Smooth muscle cell (in vitro differentiated cells): ENCODE results near the gene KLHL17. TPM values are rescaled to one million over a fixed set of nuclear protein-coding genes. Genes with fewer than 3 reads are reported as not detected.

Source experiments
- DNase-seq: peaks from one replicate; lab custom pipeline; 2025; ENCODE audit not compliant: unreplicated experiment; lab: John Stamatoyannopoulos, UW
- H2AFZ ChIP-seq: fragments of 200-600 bp; sonication (generic); 2 replicates; pipeline ENCODE4 v1.6.0; 2016; ENCODE audit warnings: antibody characterized with exemption, low read depth, mild to moderate bottlenecking
- H3F3A ChIP-seq: fragments of 200-600 bp; sonication (generic); 2 replicates; pipeline ENCODE4 v1.6.0; 2017; ENCODE audit warnings: antibody characterized with exemption, low read depth
- H3K27ac ChIP-seq: fragments of 200-600 bp; sonication (generic); 2 replicates; pipeline ENCODE4 v1.5.1; 2016; ENCODE audit warnings: low read depth, mild to moderate bottlenecking
- H3K27me3 ChIP-seq: fragments of 200-600 bp; sonication (generic); 2 replicates; pipeline ENCODE4 v1.6.1; 2016; ENCODE audit warnings: low read depth, mild to moderate bottlenecking
- H3K36me3 ChIP-seq: fragments of 200-600 bp; sonication (generic); 2 replicates; pipeline ENCODE4 v1.5.1; 2016; ENCODE audit warnings: low read depth
- H3K4me1 ChIP-seq: fragments of 200-600 bp; sonication (generic); 2 replicates; pipeline ENCODE4 v1.5.1; 2016; ENCODE audit warnings: low read depth
- H3K4me2 ChIP-seq: fragments of 200-600 bp; sonication (generic); 2 replicates; pipeline ENCODE4 v1.6.0; 2016; ENCODE audit warnings: mild to moderate bottlenecking
- H3K4me3 ChIP-seq: fragments of 200-600 bp; sonication (generic); 2 replicates; pipeline ENCODE4 v1.5.1; 2016; ENCODE audit warnings: mild to moderate bottlenecking
- H3K79me2 ChIP-seq: fragments of 200-600 bp; sonication (generic); 2 replicates; pipeline ENCODE4 v1.6.0; 2016; ENCODE audit warnings: low read depth, mild to moderate bottlenecking
- H3K9ac ChIP-seq: fragments of 200-600 bp; sonication (generic); 2 replicates; pipeline ENCODE4 v1.6.0; 2016; ENCODE audit warnings: low read depth
- H3K9me3 ChIP-seq: fragments of 200-600 bp; sonication (generic); replicated peaks from 2 replicates; pipeline ENCODE4 v1.5.1; 2016; ENCODE audit warnings: low read depth
- H4K20me1 ChIP-seq: fragments of 200-600 bp; sonication (generic); 2 replicates; pipeline ENCODE4 v1.6.0; 2016; ENCODE audit warnings: low read depth
- WGBS: methylation state at CpG from one replicate; pipeline ENCODE4 v1.1.7; 2016; ENCODE audit warnings: low lambda C conversion rate; 5-methylcytosine and 5-hydroxymethylcytosine counted together
- polyA plus RNA-seq: library from polyadenylated mRNA; unstranded; fragments of >200 nt; fragmentation: Nextera tagmentation; extraction: Ambion mirVana; gene quantifications from 2 replicates; pipeline ENCODE4 v1.2.1, GENCODE V29; 2016
- total RNA-seq: library from RNA; depleted of rRNA; stranded (reverse); fragments of >200 nt; gene quantifications from 2 replicates; pipeline ENCODE4 v1.2.3, GENCODE V29; 2014
- TF ChIP-seq, protein P1 (sequence below): fragments of 200-600 bp; sonication (generic); IDR thresholded peaks from 2 replicates; pipeline ENCODE4 v1.5.1; 2017; ENCODE audit warnings: borderline replicate concordance, mild to moderate bottlenecking, antibody characterized with exemption; ENCODE audit not compliant: insufficient read depth, poor library complexity, severe bottlenecking

Gene KLHL17
- total and polyA plus RNA-seq, 2 experiments from 2014 or later, result 10.2 to 29.9 TPM

DNA sequence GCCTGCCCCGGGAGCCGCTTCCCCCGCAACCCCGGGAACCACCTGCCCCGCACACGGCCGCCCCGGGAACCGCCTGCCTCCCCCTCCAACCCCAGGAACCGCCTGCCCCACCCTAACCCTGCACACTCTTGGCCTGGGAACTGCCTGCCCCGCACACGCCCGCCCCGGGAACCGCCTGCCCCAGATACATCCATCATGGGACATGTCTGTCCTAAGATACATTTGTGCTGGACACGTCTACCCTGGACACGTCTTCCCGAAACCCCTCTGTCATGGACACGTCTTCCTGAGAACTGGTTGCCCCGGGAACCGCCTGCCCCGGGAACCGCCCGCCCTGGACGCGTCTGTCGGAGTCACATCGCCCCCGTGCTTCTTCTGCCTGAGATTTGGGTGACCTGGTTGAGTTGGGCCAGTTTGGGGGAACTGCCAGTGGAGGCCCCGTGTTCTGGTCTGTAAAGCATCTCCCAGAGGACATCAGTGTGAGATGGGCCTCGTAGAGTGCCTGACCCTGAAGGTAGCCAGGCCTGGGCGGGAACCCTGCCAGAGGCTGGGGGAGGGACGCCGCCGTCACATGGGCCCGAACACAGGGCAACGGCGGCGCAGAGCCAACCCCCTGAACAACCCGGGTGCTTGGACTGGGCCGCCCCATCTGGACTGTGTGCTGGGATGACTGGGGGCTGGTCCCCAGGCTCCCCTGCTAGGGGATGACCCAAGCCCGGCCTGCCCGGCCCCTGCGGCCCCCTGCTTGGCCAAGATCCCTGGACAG lies 17.9 kb downstream of the KLHL17 start:
- H2AFZ ChIP-seq, result no peak overlapping the region
- H3K9me3 ChIP-seq, result no peaks in the 10 kb centered on the region
- TF ChIP-seq, protein P1, sequence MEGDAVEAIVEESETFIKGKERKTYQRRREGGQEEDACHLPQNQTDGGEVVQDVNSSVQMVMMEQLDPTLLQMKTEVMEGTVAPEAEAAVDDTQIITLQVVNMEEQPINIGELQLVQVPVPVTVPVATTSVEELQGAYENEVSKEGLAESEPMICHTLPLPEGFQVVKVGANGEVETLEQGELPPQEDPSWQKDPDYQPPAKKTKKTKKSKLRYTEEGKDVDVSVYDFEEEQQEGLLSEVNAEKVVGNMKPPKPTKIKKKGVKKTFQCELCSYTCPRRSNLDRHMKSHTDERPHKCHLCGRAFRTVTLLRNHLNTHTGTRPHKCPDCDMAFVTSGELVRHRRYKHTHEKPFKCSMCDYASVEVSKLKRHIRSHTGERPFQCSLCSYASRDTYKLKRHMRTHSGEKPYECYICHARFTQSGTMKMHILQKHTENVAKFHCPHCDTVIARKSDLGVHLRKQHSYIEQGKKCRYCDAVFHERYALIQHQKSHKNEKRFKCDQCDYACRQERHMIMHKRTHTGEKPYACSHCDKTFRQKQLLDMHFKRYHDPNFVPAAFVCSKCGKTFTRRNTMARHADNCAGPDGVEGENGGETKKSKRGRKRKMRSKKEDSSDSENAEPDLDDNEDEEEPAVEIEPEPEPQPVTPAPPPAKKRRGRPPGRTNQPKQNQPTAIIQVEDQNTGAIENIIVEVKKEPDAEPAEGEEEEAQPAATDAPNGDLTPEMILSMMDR, result no peak

DNA sequence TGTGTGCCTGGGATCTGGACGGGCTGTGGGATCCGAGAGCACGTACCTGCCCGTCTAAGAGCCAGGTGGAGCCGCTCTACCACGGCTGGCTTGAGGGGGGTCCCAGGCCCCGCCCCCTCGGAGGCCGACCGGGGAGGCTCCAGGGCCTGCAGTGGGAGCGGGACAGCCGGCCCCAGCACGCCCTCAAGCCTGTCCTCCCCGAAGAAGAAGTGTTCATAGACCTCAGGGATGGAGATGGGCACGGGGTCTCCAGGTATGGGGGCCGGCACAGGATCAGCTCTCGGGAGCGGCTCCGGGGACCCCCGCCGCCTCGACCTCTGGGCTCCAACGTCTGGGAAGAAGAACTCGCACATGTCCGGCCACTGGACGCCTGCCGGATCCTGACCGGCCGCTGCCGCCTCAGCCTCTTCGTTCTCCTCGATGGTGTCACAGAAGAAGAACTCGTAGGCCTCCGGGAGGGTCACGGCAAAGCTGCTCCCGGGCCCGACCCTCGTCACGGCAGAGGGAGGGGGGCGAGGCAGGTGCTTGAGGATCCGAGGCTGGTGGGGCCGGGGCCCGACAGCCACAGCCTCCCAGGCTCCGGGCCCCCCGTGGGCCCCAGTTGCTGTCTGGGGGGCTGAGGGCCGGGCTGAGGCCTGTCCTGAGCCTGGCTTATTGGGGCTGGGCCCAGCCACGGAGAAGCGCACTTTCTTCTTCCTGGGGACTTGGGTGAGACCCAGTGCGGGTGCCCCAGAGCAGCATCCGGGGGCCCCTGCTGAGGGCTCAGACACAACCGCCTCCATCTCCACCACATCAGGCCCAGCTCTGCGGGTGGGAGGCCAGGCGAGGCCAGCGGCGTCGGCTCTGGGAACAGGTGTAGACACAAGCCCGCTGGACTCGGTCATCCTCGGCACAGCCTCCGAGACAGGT lies 18.7 kb downstream of the KLHL17 start:
- peaks cover 8% of the 10 kb centered on the region for H3K27me3 ChIP-seq
- H3K4me1 ChIP-seq, result no peaks in the 10 kb centered on the region
- no peak overlapping the region for H3K4me3 ChIP-seq
- no peaks in the 10 kb centered on the region for H3K9me3 ChIP-seq
- no peak for DNase-seq
- no peaks in the 10 kb centered on the region for H3K36me3 ChIP-seq
- TF ChIP-seq, protein P1, result no peak
- H2AFZ ChIP-seq, result no peak overlapping the region
- H3K79me2 ChIP-seq, result no peaks in the 10 kb centered on the region
- no peaks in the 10 kb centered on the region for H3F3A ChIP-seq
- H3K27ac ChIP-seq, result no peak overlapping the region
- no peaks in the 10 kb centered on the region for H4K20me1 ChIP-seq
- no peak overlapping the region for H3K4me2 ChIP-seq
- 90% methylated on average over 60 of the region's 60 CpGs for WGBS
- no peak overlapping the region for H3K9ac ChIP-seq

More for the DNA sequence above, 17.9 kb downstream of the KLHL17 start:
- 92% methylated on average over 31 of the region's 44 CpGs for WGBS
- no peaks in the 10 kb centered on the region for H3K4me1 ChIP-seq
- no peak overlapping the region for H3K9ac ChIP-seq
- H3K27ac ChIP-seq, result no peak overlapping the region
- no peak overlapping the region for H3K4me3 ChIP-seq
- no peaks in the 10 kb centered on the region for H3F3A ChIP-seq
- H3K4me2 ChIP-seq, result no peak overlapping the region
- no peaks in the 10 kb centered on the region for H4K20me1 ChIP-seq
- no peak for DNase-seq
- no peaks in the 10 kb centered on the region for H3K79me2 ChIP-seq
- peaks cover 8% of the 10 kb centered on the region for H3K27me3 ChIP-seq
- no peaks in the 10 kb centered on the region for H3K36me3 ChIP-seq

DNA sequence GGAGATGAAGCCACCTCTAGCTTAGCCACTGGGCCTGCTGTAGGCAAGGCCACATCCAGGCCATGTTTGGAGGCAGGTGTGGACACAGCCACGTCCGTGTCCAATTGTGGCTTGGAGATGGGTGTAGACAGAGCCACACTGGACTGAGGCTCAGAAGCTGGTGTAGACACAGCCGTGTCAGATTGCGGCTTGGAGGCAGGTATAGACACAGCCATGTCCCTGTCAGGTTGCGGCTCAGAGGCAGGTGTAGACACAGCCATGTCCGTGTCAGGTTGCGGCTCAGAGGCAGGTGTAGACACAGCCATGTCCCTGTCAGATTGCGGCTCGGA lies 19.3 kb downstream of the KLHL17 start:
- no peaks in the 10 kb centered on the region for H4K20me1 ChIP-seq
- H3K4me3 ChIP-seq, result no peak overlapping the region
- H2AFZ ChIP-seq, result no peak overlapping the region
- no peaks in the 10 kb centered on the region for H3K79me2 ChIP-seq
- peaks cover 8% of the 10 kb centered on the region for H3K27me3 ChIP-seq
- no peaks in the 10 kb centered on the region for H3K9me3 ChIP-seq
- no peak overlapping the region for H3K27ac ChIP-seq
- no peak overlapping the region for H3K9ac ChIP-seq
- DNase-seq, result no peak
- H3K4me2 ChIP-seq, result no peak overlapping the region
- H3K36me3 ChIP-seq, result no peaks in the 10 kb centered on the region
- 97% methylated on average over 9 of the region's 9 CpGs for WGBS
- no peaks in the 10 kb centered on the region for H3F3A ChIP-seq
- H3K4me1 ChIP-seq, result no peaks in the 10 kb centered on the region
- TF ChIP-seq, protein P1, result no peak
